Stimulated activated naive CD8-positive, alpha-beta T cell treated with anti-CD3 and anti-CD28 coated beads, Interleukin-15, amount 100 ng/mL, for 72 hours (primary cell): ENCODE data around the gene ZC3H7A.
"Not testable (repeated sequence)": the region's sequence is repeated elsewhere in the genome, so short reads cannot be mapped to it uniquely, and the experiment has no call there.

Experiments used
- ATAC-seq: fragments of 150-1000 bp; cut with Tn5 transposase; 2 replicates; pipeline ENCODE4 v1.10.0; 2021; ENCODE audit warnings: mild to moderate bottlenecking, moderate library complexity
- DNase-seq, 2 donors: peaks; one replicate each; pipeline ENCODE4 v3.0.0; 2021 to 2022
- H3K27ac Mint-ChIP-seq, 2 donors: one replicate each; pipeline ENCODE4 v1.8.0; 2022; ENCODE audit warnings: mild to moderate bottlenecking in 2 of 2, mixed read lengths in 2 of 2, moderate library complexity in 2 of 2
- H3K27me3 Mint-ChIP-seq: one replicate; pipeline ENCODE4 v1.8.0; 2022; ENCODE audit warnings: mixed read lengths
- H3K4me1 Mint-ChIP-seq: one replicate; pipeline ENCODE4 v1.8.0; 2022; ENCODE audit warnings: mild to moderate bottlenecking, mixed read lengths
- H3K4me3 Mint-ChIP-seq, 2 donors: one replicate each; pipeline ENCODE4 v1.8.0; 2022; ENCODE audit warnings: mild to moderate bottlenecking in 2 of 2, mixed read lengths in 2 of 2, moderate library complexity in 1 of 2
- H3K9me3 Mint-ChIP-seq, 2 donors: one replicate each; pipeline ENCODE4 v1.8.0; 2022; ENCODE audit warnings: mixed read lengths in 2 of 2

ZC3H7A gene

DNA sequence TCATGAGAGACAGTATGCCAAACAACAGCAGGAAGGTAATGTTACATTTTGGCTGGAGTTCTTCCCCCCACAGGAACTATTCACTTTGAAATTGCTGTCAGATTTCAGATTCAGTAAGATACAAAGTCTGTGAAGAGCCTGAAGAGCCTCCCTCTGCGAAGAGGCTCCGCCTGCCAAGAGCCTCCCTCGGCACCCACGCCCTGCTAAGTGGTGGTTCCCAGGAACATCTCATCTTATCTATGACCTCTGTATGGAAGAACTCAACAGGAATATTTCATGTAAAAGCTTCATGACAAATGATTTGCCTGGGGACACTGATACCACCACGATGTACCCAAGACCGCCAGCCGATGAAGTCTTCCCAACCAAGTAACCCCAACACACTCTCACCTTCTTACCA lies 3.2 kb downstream of the ZC3H7A start:
- ATAC-seq: no peak
- H3K27me3 Mint-ChIP-seq: no peaks in the 10 kb centered on the region
- peaks cover 84% of the 10 kb centered on the region for H3K4me1 Mint-ChIP-seq
- peak overlapping the region; percentile 65 to 81 for H3K27ac Mint-ChIP-seq
- H3K4me3 Mint-ChIP-seq: peak overlapping the region; percentile 88 to 89
- no peaks in the 10 kb centered on the region for H3K9me3 Mint-ChIP-seq
- DNase-seq: no peak

DNA sequence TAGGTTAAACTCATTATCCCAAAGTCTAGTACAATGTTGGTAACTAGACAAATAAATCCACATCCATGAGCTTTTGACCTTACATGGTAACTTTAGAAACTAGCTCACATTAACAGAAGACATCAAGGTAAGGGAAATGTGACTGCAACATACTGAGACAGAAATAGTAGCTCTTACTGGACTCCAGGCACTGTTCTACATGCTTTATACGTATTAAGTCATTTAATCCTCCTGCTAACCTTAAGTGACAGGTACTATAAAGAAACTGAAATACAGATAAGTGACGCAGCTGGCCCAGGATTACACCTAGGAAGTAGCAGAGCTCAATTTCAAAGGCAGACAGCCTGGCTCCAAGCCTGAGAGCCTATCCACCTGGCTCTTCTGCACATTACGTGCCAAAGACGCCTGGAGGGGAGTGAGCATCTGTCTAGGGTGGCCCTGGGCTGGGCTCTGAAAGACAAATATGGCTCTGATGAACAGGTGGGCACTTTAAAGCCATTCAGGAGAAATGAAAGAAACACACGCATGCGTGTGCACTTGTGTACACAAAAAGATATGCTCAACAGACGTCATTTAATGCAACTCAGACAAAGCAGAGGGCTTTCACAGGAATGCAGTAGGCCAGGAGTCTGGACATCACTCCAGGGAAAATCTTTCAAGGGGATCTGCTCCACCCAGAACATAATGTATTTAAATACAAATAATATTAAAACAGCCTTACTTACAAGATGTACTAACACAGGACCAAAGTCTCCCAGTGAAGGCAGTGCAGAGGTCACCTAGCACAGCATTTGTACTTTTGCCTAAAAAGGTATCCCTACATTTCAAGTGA lies 4.4 kb downstream of the ZC3H7A start:
- H3K27me3 Mint-ChIP-seq: no peaks in the 10 kb centered on the region
- DNase-seq: no peak
- no peaks in the 10 kb centered on the region for H3K9me3 Mint-ChIP-seq
- H3K27ac Mint-ChIP-seq: no peak overlapping the region
- ATAC-seq: no peak
- H3K4me1 Mint-ChIP-seq: peaks cover 85% of the 10 kb centered on the region
- peak overlapping the region; percentile 45 to 58 for H3K4me3 Mint-ChIP-seq

DNA sequence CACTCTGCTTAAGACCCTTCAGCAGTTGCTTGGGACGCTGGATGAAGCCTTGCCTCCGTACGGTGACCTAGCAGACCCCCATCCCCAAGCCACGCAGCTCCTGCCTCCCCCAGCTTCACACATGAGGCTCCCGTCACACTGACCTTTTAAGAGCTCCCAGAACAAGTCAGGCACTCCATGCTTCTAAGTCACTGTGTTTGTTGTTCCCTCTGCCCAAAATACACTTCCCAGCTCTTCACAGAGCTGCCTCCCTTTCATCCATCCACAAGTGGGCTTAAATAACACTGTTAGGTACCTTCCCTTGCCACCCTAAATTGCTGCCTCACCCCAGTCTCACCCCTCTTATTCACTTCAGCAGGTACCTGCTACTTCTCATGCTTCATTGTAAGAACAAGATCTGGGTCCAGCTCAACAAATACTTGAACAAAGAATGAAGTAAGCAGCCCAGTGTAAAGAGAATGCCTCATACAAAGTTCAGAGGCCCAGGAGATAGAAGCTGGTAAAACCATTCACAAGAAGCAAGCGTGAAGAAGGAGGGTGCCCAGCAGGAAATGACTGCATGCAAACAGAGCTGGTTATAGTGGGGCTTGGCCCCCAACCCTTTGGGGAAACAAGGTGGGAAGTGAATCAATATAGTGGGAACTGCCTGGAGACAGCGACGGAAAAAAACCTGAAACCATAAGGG lies 5.8 kb downstream of the ZC3H7A start:
- Mint-ChIP-seq H3K4me3 (peak overlapping the region in 1 of 2 donors; percentile 13), H3K4me1 (peaks cover 98% of the 10 kb centered on the region), H3K27ac (peak overlapping the region; percentile 3 to 73), H3K9me3 (no peaks in the 10 kb centered on the region), H3K27me3 (no peaks in the 10 kb centered on the region)
- ATAC-seq (no peak), DNase-seq (no peak)

DNA sequence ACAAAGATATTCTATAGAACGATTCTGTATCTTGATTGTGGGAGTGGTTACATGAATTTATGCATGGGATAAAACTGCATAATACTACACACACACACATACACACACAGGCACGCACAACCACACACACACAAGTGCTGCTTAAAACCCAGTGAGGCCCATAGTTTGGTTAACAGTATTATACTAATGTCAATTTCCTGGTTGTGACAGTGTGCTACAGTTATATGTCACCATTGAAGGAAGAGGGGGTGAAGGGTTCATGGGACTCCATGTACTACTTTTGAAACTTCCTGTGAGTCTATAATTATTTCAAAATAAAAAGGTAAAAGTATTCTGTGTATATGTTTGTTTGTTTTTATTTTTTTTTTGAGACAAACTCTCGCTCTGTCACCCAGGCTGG lies 8.1 kb downstream of the ZC3H7A start:
- ATAC-seq (peak; percentile 33), DNase-seq (no peak)
- Mint-ChIP-seq H3K4me1 (peaks cover 99% of the 10 kb centered on the region), H3K4me3 (no peak overlapping the region), H3K27ac (peak overlapping the region; percentile 14 to 22), H3K27me3 (no peaks in the 10 kb centered on the region), H3K9me3 (no peaks in the 10 kb centered on the region)

GRCh38 chr16:11784980-11785599 lies 12.0 kb downstream of the ZC3H7A start:
- Mint-ChIP-seq H3K4me3 (peak overlapping the region; percentile 45 to 49), H3K4me1 (peaks cover 99% of the 10 kb centered on the region), H3K27ac (peak overlapping the region in 1 of 2 donors; percentile 92)
- not testable (repeated sequence) for ATAC-seq, H3K27me3 Mint-ChIP-seq, DNase-seq, H3K9me3 Mint-ChIP-seq

DNA sequence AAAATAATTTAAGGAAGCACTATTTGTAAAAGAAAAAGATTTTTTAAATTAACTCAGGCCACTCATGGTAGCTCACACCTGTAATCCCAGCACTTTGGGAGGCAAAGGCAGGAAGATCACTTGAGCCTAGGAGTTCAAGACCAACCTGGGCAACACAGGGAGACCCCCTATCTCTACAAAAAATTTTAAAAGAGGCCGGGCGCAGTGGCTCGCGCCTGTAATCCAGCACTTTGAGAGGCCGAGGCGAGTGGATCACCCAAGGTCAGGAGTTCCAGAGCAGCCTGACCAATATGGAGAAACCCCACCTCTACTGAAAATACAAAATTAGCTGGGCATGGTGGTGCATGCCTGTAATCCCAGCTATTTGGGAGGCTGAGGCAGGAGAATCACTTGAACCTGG lies 12.7 kb downstream of the ZC3H7A start:
- not testable (repeated sequence) for H3K9me3 Mint-ChIP-seq, ATAC-seq, H3K27me3 Mint-ChIP-seq, DNase-seq
- peaks cover 94% of the 10 kb centered on the region for H3K4me1 Mint-ChIP-seq
- peak overlapping the region; percentile 45 to 49 for H3K4me3 Mint-ChIP-seq
- peak overlapping the region; percentile 83 to 93 for H3K27ac Mint-ChIP-seq

- DNase-seq: no peak
- no peak for ATAC-seq
- Mint-ChIP-seq H3K4me3 (peak overlapping the region; percentile 79 to 83), H3K9me3 (no peaks in the 10 kb centered on the region), H3K27me3 (no peaks in the 10 kb centered on the region), H3K27ac (peak overlapping the region; percentile 93 to 98), H3K4me1 (peaks cover 90% of the 10 kb centered on the region)
These were observed 13.1 kb downstream of the ZC3H7A start for GRCh38 chr16:11784038-11784369.

- DNase-seq: peak; percentile 60 to 62
- ATAC-seq: peak; percentile 93
- Mint-ChIP-seq H3K4me3 (peak overlapping the region; percentile 79 to 83), H3K27ac (peak overlapping the region; percentile 93 to 98), H3K27me3 (no peaks in the 10 kb centered on the region), H3K9me3 (no peaks in the 10 kb centered on the region), H3K4me1 (peaks cover 84% of the 10 kb centered on the region)
These were observed 13.6 kb downstream of the ZC3H7A start for GRCh38 chr16:11783319-11784037.

DNA sequence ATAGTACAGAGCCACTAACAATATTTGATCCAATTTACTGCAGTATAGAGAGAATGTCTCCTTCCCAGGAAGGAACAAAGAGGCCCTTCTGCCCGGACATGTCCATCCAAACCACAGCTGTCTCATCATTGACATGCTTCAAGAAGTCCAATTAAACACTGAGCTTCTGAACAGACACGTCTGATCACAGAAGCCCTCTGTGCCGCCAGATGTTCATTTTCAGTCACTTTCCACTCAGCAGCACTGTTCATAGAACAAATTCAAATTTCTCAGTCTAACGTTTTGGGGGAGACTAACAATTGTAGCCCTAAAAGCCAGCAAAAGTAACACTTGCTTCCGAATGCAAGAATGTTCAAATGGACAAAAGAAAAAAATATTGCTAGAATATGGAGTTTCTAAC lies 15.3 kb downstream of the ZC3H7A start:
- peaks cover 67% of the 10 kb centered on the region for H3K4me1 Mint-ChIP-seq
- peak overlapping the region; percentile 65 to 98 for H3K27ac Mint-ChIP-seq
- no peaks in the 10 kb centered on the region for H3K9me3 Mint-ChIP-seq

DNA sequence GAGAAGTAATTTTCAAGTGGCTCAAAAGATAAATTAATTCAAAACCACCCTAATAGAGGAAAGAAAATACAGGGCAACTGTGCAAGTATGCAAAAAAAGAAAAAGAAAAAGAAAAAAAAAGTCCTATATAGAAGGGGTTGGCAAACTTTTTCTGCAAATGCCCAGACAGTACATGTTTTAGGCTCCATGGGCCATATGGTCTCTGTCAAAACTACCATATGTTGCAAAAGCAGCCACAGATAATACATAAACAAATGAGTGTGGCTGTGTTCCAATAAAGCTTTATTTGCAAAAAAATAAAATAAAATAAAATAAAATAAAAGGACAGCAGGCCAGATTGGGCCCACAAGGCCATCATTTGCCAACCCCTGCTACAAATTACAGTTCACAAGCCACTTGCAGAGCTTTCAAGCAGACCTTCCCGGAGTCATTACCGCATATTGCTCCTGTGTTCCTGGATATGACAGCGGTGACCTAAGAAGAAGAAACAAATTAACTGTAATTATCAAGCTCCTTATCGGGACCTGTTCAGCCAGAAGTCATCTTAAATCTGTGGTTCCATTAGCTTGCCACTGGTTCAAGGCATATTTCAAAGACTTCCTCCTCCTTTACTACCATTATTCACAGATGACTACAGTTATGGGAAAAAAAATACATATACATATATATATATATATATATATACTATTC lies 15.9 kb downstream of the ZC3H7A start:
- Mint-ChIP-seq H3K4me1 (peaks cover 61% of the 10 kb centered on the region), H3K9me3 (no peaks in the 10 kb centered on the region), H3K27ac (peak overlapping the region; percentile 63 to 84), H3K4me3 (peak overlapping the region in 1 of 2 donors; percentile 37), H3K27me3 (no peaks in the 10 kb centered on the region)
- no peak for DNase-seq
- ATAC-seq: no peak

More for the DNA sequence above, 15.3 kb downstream of the ZC3H7A start:
- peak overlapping the region; percentile 79 to 83 for H3K4me3 Mint-ChIP-seq
- no peaks in the 10 kb centered on the region for H3K27me3 Mint-ChIP-seq
- no peak for DNase-seq
- no peak for ATAC-seq

DNA sequence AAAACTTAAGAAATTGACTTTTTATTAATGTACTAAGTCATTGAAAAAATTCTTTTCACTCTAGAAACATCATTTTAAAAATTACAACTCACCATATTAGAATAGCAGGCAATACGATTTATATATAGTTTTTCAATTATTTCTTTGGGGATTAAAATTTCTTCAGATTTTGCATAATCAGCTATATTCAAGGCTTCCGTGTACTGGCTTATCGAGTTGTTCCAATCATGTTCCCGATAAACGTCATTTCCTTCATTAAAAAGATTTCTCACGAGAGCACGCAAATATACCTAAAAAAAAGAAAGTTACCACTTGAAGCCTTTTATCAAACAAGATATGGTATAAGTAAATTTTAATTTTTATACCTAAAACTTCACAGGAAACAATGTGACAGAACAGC lies 18.0 kb downstream of the ZC3H7A start:
- no peak for DNase-seq
- Mint-ChIP-seq H3K9me3 (no peaks in the 10 kb centered on the region), H3K27me3 (no peaks in the 10 kb centered on the region), H3K4me3 (no peak overlapping the region), H3K4me1 (peaks cover 51% of the 10 kb centered on the region), H3K27ac (no peak overlapping the region)
- no peak for ATAC-seq

GRCh38 chr16:11774065-11774626 lies 22.9 kb downstream of the ZC3H7A start:
- Mint-ChIP-seq H3K27me3 (no peaks in the 10 kb centered on the region), H3K4me1 (peaks cover 25% of the 10 kb centered on the region), H3K9me3 (no peaks in the 10 kb centered on the region), H3K27ac (peak overlapping the region in 1 of 2 donors; percentile 87), H3K4me3 (no peak overlapping the region)
- DNase-seq (no peak), ATAC-seq (peak; percentile 53)

- Mint-ChIP-seq H3K9me3 (no peaks in the 10 kb centered on the region), H3K27me3 (no peaks in the 10 kb centered on the region), H3K27ac (peak overlapping the region in 1 of 2 donors; percentile 55), H3K4me1 (peaks cover 13% of the 10 kb centered on the region), H3K4me3 (peak overlapping the region in 1 of 2 donors; percentile 30)
- ATAC-seq (no peak), DNase-seq (no peak)
These were observed 28.2 kb downstream of the ZC3H7A start for GRCh38 chr16:11768849-11769248.

DNA sequence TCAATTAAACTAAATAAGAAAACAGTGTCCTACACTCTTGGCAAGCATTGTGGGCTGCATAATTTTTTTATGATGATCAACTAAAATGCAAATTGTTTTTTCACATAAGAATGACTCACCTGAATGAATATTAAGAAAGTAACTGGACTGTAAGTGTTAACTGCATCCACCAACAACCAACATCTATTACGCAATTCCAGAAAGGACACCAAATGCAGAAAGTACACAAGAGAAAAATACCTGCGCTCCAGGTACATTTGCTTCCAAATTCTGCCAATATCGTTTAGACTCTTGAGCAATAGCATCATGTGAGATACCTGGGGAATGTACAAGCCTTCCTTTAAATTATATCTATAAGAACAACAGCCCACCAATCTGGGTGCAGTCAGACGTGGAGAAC lies 34.6 kb downstream of the ZC3H7A start:
- peak overlapping the region in 1 of 2 donors; percentile 30 for H3K27ac Mint-ChIP-seq

GRCh38 chr16:11759997-11760396 lies 37.1 kb downstream of the ZC3H7A start:
- ATAC-seq (no peak), DNase-seq (no peak)
- Mint-ChIP-seq H3K27me3 (no peaks in the 10 kb centered on the region), H3K4me3 (no peak overlapping the region), H3K27ac (no peak overlapping the region), H3K9me3 (no peaks in the 10 kb centered on the region), H3K4me1 (no peaks in the 10 kb centered on the region)

More for the DNA sequence above, 34.6 kb downstream of the ZC3H7A start:
- Mint-ChIP-seq H3K27me3 (no peaks in the 10 kb centered on the region), H3K9me3 (no peaks in the 10 kb centered on the region), H3K4me3 (no peak overlapping the region), H3K4me1 (no peaks in the 10 kb centered on the region)
- no peak for DNase-seq
- ATAC-seq: no peak
